Measurements from ENCODE around the gene PPFIA1. TPM values are rescaled to one million over a fixed set of nuclear protein-coding genes. Genes with fewer than 3 reads are reported as not detected.

Gene PPFIA1
- total RNA-seq, 1 experiment from 2014 or later = 113 TPM

DNA sequence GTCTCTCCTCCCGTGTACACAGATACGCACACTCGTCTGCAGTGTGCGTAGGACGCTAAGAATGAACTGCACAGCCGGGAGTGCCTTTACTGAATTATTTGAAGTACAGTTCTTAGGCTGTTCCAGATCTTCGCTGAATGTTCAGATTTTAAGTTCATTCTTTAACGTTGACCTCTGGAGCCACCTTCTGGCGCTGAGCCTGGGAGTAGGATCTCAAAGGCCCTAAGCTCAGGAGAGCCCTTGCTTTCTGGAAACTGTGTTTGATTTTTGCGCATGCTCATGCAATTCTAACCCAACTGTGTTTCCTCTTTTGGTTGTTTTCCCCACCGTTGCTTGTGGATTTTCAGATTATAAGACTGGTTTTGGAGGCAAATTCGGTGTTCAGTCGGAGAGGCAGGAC, 150.6 kb downstream of the PPFIA1 start:
- BruUV-seq (replicated peaks) = no TSS peak
- peaks cover 84% of the 10 kb centered on the region for H3K36me3 ChIP-seq (ENCODE audit: insufficient read depth, low read length, poor library complexity, severe bottlenecking)

DNA sequence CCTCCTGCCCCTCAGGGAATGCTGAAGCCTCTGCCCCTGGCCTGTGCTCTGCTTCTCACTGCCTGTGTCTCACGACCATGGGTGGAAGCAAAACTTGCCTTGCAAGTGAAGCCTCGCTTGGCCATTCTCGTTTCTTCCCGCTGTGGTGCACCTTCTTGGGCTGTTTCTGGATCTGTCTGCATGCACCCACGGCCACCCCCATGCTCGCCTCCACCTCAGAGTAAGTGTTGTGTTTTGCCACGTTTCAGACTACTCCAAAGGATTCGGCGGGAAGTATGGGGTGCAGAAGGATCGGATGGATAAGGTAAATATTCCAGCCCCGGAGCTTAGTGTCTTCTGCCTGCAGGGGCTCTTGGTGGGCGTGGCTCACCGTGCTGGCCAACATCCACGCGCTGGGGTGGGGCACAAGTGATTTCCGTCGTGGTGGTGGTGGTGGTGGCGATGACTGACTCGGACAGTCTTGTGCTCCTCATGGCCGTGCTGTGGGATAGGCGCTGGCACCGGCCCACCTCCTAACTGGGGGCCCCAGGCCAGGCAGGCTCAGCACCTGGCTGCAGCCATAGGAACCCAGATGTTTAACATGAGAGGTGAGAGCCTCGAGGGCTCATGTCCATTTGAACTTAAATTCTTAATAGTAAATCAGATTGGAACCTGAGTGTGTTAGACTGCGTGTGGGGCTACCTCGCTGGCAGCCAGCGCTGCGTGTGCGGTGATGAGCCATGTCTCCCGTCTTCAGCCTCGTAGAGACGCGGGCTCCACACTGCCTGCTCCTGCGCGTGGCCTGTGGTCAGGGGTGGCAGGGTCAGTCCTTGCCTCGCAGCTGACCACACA, 152.4 kb downstream of the PPFIA1 start:
- no peak overlapping the region for H3K27ac ChIP-seq (ENCODE audit: low read depth, low read length, poor library complexity, severe bottlenecking)
- no peaks in the 10 kb centered on the region for H3K9me3 ChIP-seq (ENCODE audit: low read depth, low read length, poor library complexity, severe bottlenecking)
- TF ChIP-seq, protein P1, sequence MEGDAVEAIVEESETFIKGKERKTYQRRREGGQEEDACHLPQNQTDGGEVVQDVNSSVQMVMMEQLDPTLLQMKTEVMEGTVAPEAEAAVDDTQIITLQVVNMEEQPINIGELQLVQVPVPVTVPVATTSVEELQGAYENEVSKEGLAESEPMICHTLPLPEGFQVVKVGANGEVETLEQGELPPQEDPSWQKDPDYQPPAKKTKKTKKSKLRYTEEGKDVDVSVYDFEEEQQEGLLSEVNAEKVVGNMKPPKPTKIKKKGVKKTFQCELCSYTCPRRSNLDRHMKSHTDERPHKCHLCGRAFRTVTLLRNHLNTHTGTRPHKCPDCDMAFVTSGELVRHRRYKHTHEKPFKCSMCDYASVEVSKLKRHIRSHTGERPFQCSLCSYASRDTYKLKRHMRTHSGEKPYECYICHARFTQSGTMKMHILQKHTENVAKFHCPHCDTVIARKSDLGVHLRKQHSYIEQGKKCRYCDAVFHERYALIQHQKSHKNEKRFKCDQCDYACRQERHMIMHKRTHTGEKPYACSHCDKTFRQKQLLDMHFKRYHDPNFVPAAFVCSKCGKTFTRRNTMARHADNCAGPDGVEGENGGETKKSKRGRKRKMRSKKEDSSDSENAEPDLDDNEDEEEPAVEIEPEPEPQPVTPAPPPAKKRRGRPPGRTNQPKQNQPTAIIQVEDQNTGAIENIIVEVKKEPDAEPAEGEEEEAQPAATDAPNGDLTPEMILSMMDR (conservative IDR thresholded peaks at IDR 0.05; ENCODE audit: low read depth, low read length) = no peak
- no peak for TF ChIP-seq EZH2 (IDR thresholded peaks at IDR 0.05; ENCODE audit: borderline replicate concordance, low read depth, low read length, poor library complexity, severe bottlenecking)
- H3K4me3 ChIP-seq (ENCODE audit: low read depth, low read length, poor library complexity, severe bottlenecking) = no peak overlapping the region
- ChIA-PET CTCF (no interaction called here), POLR2A (ENCODE audit: low non-redundant PET) (no interaction called here)
- BruUV-seq (replicated peaks) = no TSS peak
- no peaks in the 10 kb centered on the region for H3K27me3 ChIP-seq (replicated peaks; ENCODE audit: insufficient read depth, low read depth, low read length, poor library complexity)
- DNase-seq (ENCODE audit: low spot score) = no peak
- H3K4me1 ChIP-seq (ENCODE audit: insufficient read depth, low read length, poor library complexity, severe bottlenecking) = no peaks in the 10 kb centered on the region
- H3K36me3 ChIP-seq (ENCODE audit: insufficient read depth, low read length, poor library complexity, severe bottlenecking) = peaks cover 78% of the 10 kb centered on the region
- intact Hi-C loops (cut with micrococcal nuclease; ENCODE audit: unreplicated experiment) = no loop called here

More for the DNA sequence above, 150.6 kb downstream of the PPFIA1 start:
- Histone ChIP-seq H3K27me3 (replicated peaks; ENCODE audit: insufficient read depth, low read depth, low read length, poor library complexity) (no peaks in the 10 kb centered on the region), H3K9me3 (ENCODE audit: low read depth, low read length, poor library complexity, severe bottlenecking) (no peaks in the 10 kb centered on the region), H3K4me3 (ENCODE audit: low read depth, low read length, poor library complexity, severe bottlenecking) (no peak overlapping the region), H3K27ac (ENCODE audit: low read depth, low read length, poor library complexity, severe bottlenecking) (no peak overlapping the region), H3K4me1 (ENCODE audit: insufficient read depth, low read length, poor library complexity, severe bottlenecking) (no peaks in the 10 kb centered on the region)
- TF ChIP-seq, protein P1 (conservative IDR thresholded peaks at IDR 0.05; ENCODE audit: low read depth, low read length) = no peak
- TF ChIP-seq EZH2 (IDR thresholded peaks at IDR 0.05; ENCODE audit: borderline replicate concordance, low read depth, low read length, poor library complexity, severe bottlenecking) = no peak
- DNase-seq (ENCODE audit: low spot score) = no peak
- intact Hi-C loops (cut with micrococcal nuclease; ENCODE audit: unreplicated experiment) = no loop called here
- CTCF ChIA-PET = no interaction called here
- POLR2A ChIA-PET (ENCODE audit: low non-redundant PET) = no interaction called here

DNA sequence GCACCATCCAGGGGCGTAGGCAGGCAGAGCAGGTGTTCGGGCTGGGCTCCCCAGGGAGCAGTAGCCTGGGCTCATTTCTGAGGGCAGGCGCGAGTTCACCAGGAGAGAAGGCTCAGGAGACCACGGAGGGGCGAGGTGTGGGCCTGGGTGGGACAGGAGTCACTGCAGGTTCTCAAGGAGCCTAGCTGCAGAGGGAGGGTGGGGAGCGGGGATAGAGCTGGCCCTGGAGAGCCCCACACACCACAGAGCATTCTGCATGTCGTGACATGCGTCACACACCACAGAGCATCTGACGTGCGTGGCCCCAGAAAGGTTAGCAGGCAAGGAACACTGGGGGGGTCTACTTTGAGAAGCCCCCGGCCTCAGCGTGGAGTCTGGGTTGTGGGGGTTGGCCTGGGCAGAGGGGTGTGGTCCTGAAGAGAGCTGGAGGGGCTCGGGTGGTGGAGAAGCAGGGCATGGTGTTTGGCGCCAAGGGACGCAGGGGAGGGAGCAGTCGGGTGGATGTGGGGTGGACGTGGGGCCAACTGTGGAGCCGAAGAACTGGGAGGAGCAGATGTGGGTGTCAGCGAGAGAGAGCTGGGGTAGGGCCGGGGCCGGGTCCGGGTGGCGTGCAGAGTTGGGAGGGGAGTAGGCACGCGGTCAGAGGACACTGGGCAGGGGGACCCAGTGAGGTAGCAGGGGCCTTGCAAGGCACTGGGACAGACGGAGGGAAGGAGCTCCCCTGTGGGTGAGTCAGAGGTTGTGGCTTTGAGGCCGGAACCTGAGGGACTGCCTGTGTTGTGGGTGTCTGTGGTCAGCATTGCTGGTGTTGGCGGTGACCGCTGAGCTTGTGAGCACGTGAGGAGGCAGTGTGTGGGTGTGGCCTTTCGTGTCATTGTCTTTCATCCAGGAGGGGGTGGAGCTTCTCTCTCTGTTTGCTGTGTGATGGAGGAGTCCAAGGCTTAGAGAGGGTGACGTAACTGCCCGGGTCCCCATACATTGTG, 153.3 kb downstream of the PPFIA1 start:
- H3K27me3 ChIP-seq (replicated peaks; ENCODE audit: insufficient read depth, low read depth, low read length, poor library complexity) = no peaks in the 10 kb centered on the region
- no peaks in the 10 kb centered on the region for H3K4me1 ChIP-seq (ENCODE audit: insufficient read depth, low read length, poor library complexity, severe bottlenecking)
- no peak overlapping the region for H3K4me3 ChIP-seq (ENCODE audit: low read depth, low read length, poor library complexity, severe bottlenecking)
- no peak overlapping the region for H3K27ac ChIP-seq (ENCODE audit: low read depth, low read length, poor library complexity, severe bottlenecking)
- intact Hi-C loops (cut with micrococcal nuclease; ENCODE audit: unreplicated experiment) = no loop called here
- H3K36me3 ChIP-seq (ENCODE audit: insufficient read depth, low read length, poor library complexity, severe bottlenecking) = peaks cover 76% of the 10 kb centered on the region
- BruUV-seq (replicated peaks) = no TSS peak
- DNase-seq (ENCODE audit: low spot score) = no peak
- ChIA-PET POLR2A (ENCODE audit: low non-redundant PET) (no interaction called here), CTCF (interaction anchor here (0.8 kb wide), 1 partner anchor 635 kb away, joined by 3 read pairs; no protein-coding TSS in a partner anchor)
- no peaks in the 10 kb centered on the region for H3K9me3 ChIP-seq (ENCODE audit: low read depth, low read length, poor library complexity, severe bottlenecking)
- no peak for TF ChIP-seq EZH2 (IDR thresholded peaks at IDR 0.05; ENCODE audit: borderline replicate concordance, low read depth, low read length, poor library complexity, severe bottlenecking)
- TF ChIP-seq, protein P1 (conservative IDR thresholded peaks at IDR 0.05; ENCODE audit: low read depth, low read length) = no peak

Data from A673 (cell line).